Activated CD4-positive, alpha-beta T cell treated with anti-CD3 and anti-CD28 coated beads, Interleukin-2, amount 50 U/mL, for 48 hours (primary cell): ENCODE measurements around the gene PARD6B.
"Not testable (repeated sequence)": the region's sequence is repeated elsewhere in the genome, so short reads cannot be mapped to it uniquely, and the experiment has no call there.

Experiments used
- DNase-seq, 2 experiments: peaks; one replicate each; pipeline ENCODE4 v3.0.0-alpha.2; 2020

The PARD6B gene

GRCh38 chr20:50746138-50746940 lies 15.0 kb downstream of the PARD6B start:
- DNase-seq: no peak

DNA sequence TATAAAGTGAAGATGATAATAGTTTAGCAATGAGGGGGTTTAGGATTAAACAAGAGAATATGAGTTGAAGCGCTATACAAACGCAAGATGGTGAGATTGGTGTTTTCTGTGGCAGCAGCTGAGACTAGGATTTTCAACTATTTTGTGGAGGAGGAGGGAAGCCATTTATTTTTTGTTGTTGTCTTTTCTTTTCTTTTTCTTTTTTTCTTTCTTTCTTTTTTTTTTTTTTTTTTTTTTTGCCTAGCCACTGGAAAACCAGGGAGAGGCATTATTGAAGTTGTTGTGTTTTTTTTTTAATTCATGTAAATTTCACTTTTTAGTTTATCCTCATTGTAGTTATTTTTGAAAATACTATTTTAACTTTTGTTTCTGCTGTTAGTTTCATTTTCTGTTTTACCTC lies 15.9 kb downstream of the PARD6B start:
- DNase-seq: no peak

- DNase-seq: no peak
Observed at GRCh38 chr20:50750145-50750671, 18.8 kb downstream of the PARD6B start.

- DNase-seq: no peak
Observed at GRCh38 chr20:50753152-50753551, 21.8 kb downstream of the PARD6B start.

DNA sequence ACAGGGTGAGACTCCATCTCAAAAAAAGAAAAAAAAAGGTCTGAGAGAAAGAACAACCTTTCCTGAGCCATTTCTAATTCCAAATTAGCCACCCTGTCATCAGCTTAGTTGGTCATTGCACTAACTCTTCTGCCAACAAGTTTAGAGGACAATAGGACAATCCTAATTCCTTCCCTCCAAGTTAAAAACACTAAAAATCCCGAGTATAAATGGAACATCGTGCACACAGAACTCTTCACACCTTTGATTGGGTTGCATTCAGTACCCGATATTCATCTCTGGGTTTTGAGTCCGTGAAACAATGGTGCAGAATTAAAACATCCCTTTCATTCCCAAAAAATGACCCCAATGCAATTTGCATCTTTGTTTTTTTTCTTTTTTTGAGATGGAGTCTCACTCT lies 23.0 kb downstream of the PARD6B start:
- no peak for DNase-seq

DNA sequence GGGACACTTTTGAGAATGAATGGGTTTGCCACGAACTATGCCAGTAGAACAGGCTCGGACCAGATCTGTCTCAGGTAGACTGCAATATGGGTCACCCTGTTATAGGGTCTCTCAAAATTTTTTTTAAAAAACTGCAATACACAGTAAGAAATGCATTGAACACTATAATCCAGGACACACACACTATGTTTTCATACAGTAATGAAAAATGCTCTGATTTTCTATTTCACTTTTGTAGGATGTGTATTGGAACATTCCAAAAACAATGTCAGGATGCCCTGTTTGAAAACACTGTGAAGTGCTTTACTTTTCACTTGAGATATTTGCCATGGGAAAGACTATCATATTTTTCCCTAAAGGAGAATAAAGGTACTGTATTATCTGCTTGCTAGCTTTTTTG lies 25.1 kb downstream of the PARD6B start:
- no peak for DNase-seq

GRCh38 chr20:50758469-50758868 lies 27.1 kb downstream of the PARD6B start:
- DNase-seq: no peak

GRCh38 chr20:50758992-50759391 lies 27.6 kb downstream of the PARD6B start:
- DNase-seq: no peak

GRCh38 chr20:50759678-50760077 lies 28.3 kb downstream of the PARD6B start:
- DNase-seq: no peak

- DNase-seq: no peak
Observed at GRCh38 chr20:50762045-50762422, 30.7 kb downstream of the PARD6B start.

DNA sequence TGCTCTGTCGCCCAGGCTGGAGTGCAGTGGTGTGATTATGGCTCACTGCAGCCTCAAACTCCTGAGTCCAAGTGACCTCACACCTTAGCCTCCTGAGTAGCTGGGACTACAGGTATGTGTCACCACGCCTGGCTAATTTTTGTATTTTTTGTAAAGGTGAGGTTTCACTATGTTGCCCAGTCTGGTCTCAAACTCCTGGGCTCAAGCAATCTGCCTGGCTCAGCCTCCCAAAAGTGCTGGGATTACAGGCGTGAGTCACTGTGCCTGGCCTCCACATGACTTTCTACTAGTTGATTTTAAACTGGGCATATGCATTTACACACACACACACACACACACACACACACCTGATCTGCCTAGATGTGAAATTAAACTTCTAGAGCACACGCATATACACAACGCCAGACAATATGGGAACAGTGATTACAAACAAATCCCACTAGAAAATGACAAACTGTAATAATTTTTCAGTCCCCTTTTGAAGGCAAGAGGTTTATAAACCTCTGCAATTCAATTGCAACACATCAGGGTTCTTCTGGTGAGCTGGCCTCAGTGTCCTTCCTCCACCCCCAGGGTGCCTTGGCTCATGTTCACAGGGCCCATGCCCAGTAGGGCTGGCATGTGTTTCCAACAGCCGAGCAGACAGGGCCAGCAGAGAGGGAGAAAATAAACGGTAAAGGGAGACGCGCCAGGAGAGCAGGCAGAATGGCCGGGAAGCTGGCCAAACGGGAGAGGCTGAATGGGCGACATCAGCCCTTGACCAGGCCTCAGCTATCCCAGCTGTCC lies 31.2 kb downstream of the PARD6B start:
- DNase-seq: no peak

DNA sequence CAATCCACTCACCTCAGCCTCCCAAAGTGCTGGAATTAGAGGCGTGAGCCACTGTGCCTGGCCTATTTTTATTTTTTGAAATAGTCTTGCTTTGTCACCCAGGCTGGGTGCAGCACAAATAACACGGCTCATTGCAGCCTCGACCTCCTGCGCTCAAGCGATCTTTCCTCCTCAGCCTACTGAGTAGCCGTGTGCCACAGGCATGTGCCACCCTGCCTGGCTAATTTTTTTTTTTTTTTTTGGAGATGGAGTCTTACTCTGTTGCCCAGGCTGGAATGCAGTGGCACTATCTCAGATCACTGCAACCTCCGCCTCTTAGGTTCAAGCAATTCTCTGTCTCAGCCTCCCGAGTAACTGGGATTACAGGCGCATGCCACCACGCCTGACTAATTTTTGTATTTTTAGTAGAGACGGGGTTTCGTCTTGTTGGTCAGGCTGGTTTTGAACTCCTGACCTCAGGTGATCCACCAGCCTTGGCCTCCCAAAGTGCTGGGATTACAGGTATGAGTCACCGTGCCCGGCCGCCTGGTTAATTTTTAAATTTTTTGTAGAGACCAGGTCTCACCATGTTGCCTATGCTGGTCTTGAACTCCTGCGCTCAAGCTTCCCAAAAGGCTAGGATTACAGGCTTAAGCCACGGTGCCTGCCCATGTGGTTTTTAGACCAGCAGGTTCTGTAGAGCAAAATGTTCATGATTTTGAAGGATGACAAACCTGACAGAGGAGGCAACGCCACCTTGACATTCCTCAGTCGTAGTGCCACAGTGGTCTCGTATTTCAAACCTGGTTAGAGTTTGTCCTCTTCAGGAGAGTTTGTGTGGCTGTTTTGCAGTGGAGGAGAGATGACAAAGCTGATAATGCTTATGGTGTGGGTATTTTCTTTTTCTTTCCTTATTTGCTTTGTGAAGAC lies 32.4 kb downstream of the PARD6B start:
- DNase-seq: not testable (repeated sequence)

GRCh38 chr20:50765251-50765650 lies 33.9 kb downstream of the PARD6B start:
- DNase-seq: not testable (repeated sequence)

- no peak for DNase-seq
Observed at GRCh38 chr20:50765674-50766073, 34.3 kb downstream of the PARD6B start.

GRCh38 chr20:50766955-50767809 lies 35.8 kb downstream of the PARD6B start:
- DNase-seq: not testable (repeated sequence)

DNA sequence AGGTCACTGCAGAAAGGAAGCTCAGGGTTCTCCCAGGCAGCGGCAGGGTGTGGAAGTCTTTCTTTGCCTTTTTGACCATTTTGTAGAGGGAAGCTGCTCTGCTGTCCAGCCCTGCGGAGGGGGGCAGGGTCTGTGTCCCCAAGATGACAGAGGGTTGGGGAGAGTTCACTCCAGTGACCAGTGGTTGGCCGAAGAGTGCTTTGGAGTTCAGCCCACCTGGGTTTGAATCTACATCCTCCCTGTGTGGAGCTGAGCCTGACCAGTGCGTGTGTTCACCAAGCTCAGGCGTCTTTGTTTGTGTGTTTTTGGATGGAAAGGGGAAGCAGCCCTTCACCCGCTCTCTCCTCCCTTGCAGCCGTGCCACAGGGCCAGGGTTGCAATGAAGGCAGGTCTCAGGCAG lies 37.6 kb downstream of the PARD6B start:
- not testable (repeated sequence) for DNase-seq

- DNase-seq: not testable (repeated sequence)
Observed at GRCh38 chr20:50769551-50770085, 38.2 kb downstream of the PARD6B start.

DNA sequence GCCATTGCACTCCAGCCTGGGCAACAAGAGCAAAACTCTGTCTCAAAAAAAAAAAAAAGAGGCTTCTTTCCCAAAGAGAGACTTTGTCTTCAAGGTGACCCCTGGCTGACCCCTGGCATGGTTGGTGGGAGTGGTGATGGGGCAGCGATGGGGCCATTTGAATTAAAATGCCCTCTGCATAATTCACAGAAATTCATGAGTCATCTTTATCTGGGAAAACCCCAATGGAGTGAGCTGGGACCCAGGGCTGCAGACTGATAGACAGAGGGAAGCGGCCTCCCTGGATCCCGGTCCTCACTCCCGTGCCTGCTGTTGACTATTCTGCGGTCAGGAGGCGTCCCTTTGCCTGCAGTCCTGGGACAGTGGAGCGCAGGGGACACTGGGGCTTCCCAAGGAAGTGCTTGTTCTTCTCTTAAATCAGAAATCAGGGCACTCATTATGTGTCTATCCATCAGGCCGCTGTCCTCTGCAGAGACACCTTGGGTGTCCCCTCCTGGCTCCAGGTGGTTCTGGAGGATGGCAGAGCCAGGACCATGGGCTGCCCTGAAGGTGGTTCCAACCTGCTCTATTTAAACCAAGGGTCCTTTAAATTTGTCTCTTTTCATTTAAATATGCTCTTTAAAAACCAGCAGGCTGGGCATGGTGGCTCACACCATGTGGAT lies 40.2 kb downstream of the PARD6B start:
- not testable (repeated sequence) for DNase-seq

DNA sequence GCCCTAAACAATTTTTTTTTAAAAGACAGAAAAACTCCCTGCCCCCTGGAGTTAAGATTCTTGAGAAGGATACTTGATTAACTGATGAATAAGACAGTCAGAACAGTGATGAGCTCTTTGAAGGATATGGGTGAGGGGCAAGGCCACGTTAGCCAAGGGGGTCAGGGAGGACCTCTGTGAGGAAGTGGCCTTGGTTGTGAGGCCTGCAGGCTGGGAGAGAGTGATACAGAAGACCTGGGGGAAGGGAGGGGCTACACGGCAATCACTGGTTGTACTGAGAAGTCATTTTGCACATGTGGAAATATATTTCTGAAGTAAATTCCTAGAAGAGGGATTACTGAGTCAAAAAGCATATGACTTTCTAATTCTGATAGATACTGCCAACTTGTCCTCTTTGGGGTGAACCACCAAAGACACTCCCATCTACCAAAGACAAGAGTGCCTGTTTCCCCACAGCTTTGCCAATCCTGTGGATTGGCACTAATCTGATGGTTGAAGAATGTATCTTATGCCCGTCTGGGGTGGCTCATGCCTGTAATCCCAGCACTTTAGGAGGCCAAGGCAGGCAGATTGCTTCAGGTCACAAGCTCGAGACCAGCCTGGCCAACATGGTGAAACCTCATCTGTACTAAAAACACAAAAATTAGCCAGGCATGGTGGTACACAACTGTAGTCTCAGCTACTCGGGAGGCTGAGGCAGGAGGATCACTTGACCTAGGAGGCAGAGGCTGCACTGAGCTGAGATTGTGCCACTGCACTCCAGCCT lies 41.2 kb downstream of the PARD6B start:
- DNase-seq: no peak

DNA sequence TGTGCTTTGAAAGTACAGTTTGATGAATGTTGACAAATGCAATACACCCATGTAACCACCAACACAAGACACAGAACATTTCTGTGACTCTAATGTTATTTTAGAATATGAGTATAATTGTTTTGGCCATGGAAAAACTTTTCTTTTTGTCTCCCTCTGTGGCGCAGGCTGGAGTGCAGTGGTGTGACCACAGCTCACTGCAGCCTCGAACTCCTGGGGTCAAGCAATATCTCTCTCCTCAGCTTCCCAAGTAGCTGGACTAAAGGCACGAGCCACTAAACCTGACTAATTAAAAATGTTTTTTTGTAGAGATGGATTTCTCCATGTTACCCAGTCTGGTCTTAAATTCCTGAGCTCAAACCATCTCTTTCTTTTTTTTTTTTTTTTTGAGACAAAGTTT lies 43.1 kb downstream of the PARD6B start:
- DNase-seq: no peak
